GM06990 (cell line): ENCODE data around the gene DPAGT1.

Source experiments
- DNase-seq: peaks from one replicate; pipeline ENCODE4 v3.0.0-alpha.2; 2011; ENCODE audit not compliant: insufficient read length; ENCODE audit errors: extremely low read depth
- H3K27me3 ChIP-seq: replicated peaks from 2 replicates; pipeline ENCODE4 v1.6.0; 2011; ENCODE audit warnings: low read length; ENCODE audit not compliant: control insufficient read depth, insufficient read depth
- H3K36me3 ChIP-seq: 2 replicates; pipeline ENCODE4 v1.5.1; 2011; ENCODE audit warnings: low read length; ENCODE audit not compliant: control insufficient read depth, insufficient read depth
- H3K4me3 ChIP-seq: replicated peaks from 2 replicates; pipeline ENCODE4 v1.5.1; 2011; ENCODE audit warnings: low read depth, mild to moderate bottlenecking, control low read depth, low read length
- TF ChIP-seq, protein P1 (sequence below): IDR thresholded peaks from 2 replicates; pipeline ENCODE4 v1.5.1; 2011; ENCODE audit warnings: low read length, control low read depth, mild to moderate bottlenecking, inconsistent platforms; ENCODE audit not compliant: insufficient read depth, poor library complexity, severe bottlenecking

The DPAGT1 gene

DNA sequence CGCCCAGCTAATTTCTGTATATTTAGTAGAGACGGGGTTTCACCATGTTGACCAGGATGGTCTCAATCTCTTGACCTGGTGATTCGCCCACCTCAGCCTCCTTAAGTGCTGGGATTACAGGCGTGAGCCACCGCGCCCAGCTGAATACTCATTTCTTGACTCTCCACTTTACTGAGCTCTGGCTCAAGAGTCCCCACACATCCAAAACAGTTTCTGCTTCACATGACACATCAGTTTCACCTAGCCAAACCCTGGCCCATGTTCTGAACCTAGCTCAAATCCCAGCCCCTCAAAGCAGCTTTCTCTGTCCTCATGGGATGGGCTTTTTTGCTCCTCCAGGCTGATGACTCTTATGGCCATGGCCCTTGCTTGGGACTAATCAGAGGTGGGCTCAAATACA lies 54.4 kb downstream of the DPAGT1 start:
- TF ChIP-seq, protein P1, sequence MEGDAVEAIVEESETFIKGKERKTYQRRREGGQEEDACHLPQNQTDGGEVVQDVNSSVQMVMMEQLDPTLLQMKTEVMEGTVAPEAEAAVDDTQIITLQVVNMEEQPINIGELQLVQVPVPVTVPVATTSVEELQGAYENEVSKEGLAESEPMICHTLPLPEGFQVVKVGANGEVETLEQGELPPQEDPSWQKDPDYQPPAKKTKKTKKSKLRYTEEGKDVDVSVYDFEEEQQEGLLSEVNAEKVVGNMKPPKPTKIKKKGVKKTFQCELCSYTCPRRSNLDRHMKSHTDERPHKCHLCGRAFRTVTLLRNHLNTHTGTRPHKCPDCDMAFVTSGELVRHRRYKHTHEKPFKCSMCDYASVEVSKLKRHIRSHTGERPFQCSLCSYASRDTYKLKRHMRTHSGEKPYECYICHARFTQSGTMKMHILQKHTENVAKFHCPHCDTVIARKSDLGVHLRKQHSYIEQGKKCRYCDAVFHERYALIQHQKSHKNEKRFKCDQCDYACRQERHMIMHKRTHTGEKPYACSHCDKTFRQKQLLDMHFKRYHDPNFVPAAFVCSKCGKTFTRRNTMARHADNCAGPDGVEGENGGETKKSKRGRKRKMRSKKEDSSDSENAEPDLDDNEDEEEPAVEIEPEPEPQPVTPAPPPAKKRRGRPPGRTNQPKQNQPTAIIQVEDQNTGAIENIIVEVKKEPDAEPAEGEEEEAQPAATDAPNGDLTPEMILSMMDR, result no peak
- Histone ChIP-seq H3K27me3 (no peaks in the 10 kb centered on the region), H3K4me3 (no peak overlapping the region), H3K36me3 (peaks cover 61% of the 10 kb centered on the region)
- no peak for DNase-seq
